GM08714 (cell line): ENCODE measurements around the gene FOXM1.

Experiments used
- H3K4me3 ChIP-seq: fragments of 200-500 bp; sonication (Bioruptor generic); 2 replicates; pipeline ENCODE4 v1.5.1; 2014; ENCODE audit warnings: mild to moderate bottlenecking, low read length, inconsistent platforms
- ZNF274 ChIP-seq: IDR thresholded peaks from 2 replicates; pipeline ENCODE4 v1.6.1; 2012; ENCODE audit warnings: mild to moderate bottlenecking, low read depth, low read length

Gene FOXM1

GRCh38 chr12:2860170-2860569, 16.8 kb downstream of the FOXM1 start:
- TF ChIP-seq ZNF274 = no peak
- H3K4me3 ChIP-seq = no peak overlapping the region

- TF ChIP-seq ZNF274 = no peak
- no peak overlapping the region for H3K4me3 ChIP-seq
Observed at GRCh38 chr12:2858944-2859421, 18.0 kb downstream of the FOXM1 start.

DNA sequence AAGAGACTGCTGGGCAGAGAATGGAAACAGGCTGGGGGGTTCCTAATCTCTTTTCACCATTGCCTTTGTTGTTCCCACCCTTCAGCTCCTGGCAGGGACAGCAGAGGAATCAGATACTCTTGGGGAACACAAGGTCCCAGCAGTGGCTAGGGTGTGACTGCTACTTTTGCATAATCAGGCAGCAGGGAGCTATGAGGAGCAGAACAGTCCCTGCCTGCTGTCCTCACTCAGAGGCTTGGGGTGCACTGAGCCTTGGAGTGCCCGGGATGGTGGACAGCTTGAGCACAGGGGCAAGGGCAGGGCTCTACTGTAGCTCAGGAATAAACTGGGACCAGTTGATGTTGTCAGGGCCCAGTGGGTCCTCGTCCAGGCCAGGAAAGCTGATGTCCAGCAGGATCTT, 18.6 kb downstream of the FOXM1 start:
- no peak overlapping the region for H3K4me3 ChIP-seq
- no peak for TF ChIP-seq ZNF274

DNA sequence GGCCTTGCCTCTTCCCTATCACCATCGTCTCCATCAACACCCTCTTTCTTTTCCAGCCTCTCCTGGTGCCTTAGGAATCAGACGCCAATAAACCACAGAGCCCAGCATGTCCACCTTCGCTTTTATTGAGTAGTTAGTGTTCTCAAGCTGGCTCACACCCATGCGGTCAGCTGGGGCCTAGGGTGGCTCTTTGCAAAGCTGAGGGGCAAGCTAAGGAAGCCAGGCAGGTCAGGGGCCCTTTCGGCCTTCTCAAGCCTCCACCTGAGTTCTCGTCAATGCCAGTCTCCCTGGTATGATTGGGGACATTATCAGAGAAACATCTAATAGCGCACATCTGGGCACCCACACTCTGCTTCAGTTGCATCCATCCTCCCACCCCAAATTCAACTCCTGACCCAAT, 19.4 kb downstream of the FOXM1 start:
- H3K4me3 ChIP-seq = no peak overlapping the region
- TF ChIP-seq ZNF274 = no peak

DNA sequence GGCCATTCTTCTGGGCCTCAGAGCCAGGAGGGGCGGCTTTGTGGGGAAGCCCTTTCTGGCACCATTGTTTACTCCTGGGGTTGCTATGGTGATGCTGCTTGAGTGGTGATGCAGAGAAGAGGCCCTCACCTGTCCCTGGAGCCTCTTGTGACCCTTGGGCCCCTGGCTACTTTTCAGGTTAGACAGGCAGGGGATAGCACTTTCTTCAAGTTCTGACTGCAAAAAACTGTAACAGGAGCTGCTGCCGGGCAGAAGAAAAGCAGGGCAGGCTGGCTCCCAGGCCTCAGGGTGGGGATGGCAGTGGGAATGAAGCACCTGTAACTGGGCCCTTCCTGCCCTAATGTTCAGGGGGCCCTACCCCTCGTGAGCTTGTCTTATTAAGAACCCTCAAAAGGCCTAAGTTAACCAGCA, 19.9 kb downstream of the FOXM1 start, which contains the start of gene TEX52:
Gene TEX52, minus strand, starts transcription at position 19 of the 411 bp plus-strand sequence. Its CDS starts 13 bp downstream, at position 6.
- H3K4me3 ChIP-seq = no peak within 1 kb of the TSS
- TF ChIP-seq ZNF274 = no peak

- no peak overlapping the region for H3K4me3 ChIP-seq
- no peak for TF ChIP-seq ZNF274
Observed at GRCh38 chr12:2856051-2856450, 20.9 kb downstream of the FOXM1 start.

DNA sequence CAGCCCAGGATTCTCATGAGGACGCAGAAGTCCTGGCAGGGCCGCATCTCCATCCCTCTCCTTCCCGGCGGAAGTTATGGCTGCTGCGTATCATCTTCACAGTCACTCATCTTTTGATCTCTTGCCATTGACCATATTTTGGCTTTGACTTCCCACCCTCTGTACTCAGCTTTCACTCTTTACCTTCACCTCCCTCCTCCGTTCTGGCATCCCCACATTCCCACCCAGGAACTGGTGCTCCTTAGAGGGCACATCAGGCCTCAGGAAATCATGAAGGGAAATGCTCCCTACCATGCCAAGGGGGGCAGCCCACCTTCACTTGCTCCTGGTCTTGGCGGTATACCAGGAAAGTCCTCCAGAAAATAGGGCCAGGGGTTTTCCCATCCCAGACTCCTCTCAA, 21.4 kb downstream of the FOXM1 start:
- no peak overlapping the region for H3K4me3 ChIP-seq
- no peak for TF ChIP-seq ZNF274

DNA sequence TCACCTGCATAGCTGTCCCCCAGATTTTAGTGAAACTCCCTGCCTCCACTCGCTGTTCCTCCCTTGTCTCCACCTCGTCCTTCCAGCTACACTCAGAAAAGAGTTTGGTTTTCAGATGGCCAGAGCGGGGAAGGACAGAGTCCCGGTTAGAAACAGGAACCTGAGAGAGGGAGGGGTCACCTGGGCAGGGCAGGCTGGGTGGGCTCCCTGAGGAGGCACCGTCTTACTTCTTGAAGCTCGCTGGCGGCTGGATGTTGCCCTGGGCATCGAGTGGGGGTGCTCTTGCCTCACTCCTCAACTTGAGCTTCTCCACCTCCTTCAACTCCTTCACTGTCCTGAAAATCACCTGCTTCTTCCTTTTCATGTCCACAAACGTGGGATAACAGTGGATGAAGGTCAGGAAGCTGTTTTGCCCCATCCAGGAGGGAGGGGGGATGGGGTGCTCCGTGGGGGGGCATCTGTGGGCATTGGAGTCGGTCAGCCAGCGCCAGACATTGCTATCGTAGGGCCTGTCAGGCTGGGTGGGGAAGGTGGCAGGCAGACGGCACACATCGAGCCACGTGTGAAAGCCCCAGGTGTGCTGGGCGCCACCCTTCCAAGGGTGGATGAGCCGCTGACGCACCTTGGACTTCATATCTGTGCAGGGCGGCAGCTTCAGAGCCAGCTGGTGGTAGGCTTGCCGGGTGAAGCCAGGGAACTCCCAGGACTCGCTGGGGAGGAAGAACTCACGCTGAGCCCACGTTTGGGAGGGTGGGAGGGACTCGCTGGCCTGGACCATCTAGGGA, 22.1 kb downstream of the FOXM1 start:
- H3K4me3 ChIP-seq = no peak overlapping the region
- no peak for TF ChIP-seq ZNF274

DNA sequence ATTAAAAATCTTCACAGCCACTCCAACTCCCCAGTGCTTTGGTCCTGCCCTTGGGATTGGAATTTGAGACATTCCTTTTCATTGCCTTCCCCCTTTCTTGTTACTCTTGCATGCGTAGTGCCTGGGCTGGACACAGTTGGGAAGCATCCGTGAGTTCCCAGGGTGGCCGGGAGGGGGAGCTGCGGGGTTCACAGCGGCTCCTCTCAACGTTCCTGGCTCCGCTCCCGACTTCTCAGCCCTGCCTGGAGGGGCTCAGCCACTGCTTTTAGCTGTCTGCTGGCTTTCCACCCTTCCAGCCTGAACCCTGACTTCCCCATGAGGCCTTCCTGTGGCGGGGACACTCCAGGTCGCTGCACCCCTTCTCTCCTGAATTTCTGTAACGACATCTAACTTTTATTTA, 23.3 kb downstream of the FOXM1 start:
- no peak overlapping the region for H3K4me3 ChIP-seq
- TF ChIP-seq ZNF274 = no peak

DNA sequence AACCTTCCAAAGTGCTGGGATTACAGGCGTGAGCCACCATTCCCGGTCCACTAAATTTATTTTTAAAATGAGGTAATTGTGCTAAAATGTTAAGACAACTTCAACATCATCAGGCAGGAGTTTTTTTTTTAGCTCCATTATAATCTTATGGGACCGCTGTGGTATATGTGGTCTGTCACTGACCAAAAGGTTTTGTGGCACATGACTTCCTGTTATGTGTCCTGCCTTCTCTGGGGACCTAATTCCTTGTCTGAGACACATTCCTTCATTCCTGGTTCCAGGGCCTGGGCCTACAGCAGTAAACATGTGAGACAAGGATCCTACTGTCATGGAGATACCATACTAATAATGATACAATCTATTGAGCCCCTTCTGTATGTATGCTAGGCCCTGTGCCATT, 25.0 kb downstream of the FOXM1 start:
- no peak for TF ChIP-seq ZNF274
- H3K4me3 ChIP-seq = no peak overlapping the region

DNA sequence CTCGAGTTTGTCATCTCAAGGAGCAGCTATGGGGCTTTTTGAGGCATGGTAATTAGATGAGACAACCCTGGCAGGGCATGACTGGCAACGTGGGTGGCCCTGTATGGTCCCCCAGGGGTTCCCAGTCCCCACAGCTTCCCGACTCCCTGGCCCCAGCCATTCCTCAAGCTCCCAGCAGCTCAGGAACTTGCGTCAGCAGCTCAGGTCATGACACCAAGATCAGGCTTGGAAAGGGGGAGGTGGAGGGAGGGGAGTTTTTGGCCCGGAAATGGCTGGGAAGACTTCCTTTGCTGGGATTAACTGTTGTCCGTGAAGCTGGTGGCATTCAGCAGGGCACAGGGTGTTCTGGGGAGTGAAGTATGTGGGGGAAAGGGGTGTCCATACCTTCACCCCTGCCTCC, 31.7 kb downstream of the FOXM1 start:
- no peak for TF ChIP-seq ZNF274
- no peak overlapping the region for H3K4me3 ChIP-seq

DNA sequence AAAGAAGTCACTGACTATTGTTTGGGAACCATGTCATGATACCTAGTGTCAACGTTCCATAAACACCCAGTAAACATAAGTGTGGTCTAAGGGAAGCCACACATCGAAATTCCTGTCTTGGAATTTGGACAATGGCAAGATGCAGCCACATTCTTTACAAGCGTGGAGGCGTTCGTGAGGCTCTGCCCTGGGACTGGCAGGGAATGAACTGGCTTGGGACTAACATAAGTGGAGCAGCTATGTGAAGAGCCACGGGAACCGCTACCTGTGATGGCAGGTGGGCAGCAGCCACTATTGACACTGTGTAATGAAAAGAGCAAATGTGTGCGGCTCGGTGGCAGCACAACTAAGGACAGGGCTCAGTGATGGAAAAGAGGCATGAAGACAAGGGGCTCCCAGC, 32.2 kb downstream of the FOXM1 start:
- no peak overlapping the region for H3K4me3 ChIP-seq

DNA sequence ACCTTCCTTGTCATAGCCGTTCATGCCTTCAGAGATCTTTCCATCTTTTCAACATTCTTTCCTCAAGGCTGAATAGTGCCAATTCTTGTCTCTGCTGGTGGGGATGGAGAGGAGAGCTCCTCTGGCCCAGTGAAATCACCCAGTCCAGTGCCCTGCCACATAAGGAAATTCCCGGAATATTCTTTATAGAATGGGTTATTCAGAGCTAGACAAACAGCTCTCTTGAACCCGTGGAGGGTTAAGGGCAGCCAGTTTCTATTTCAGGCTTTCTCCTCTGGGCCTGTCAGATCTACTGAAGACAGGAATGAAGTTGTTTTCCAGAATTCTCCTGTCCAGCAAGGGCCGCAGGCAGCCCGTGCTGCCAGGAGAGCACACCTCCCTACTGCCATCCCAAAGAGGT, 34.0 kb downstream of the FOXM1 start:
- H3K4me3 ChIP-seq = no peak overlapping the region
- TF ChIP-seq ZNF274 = no peak

More for the DNA sequence above, 32.2 kb downstream of the FOXM1 start:
- TF ChIP-seq ZNF274 = no peak

- TF ChIP-seq ZNF274 = no peak
- H3K4me3 ChIP-seq = no peak overlapping the region
Observed at GRCh38 chr12:2841056-2841650, 35.8 kb downstream of the FOXM1 start.

DNA sequence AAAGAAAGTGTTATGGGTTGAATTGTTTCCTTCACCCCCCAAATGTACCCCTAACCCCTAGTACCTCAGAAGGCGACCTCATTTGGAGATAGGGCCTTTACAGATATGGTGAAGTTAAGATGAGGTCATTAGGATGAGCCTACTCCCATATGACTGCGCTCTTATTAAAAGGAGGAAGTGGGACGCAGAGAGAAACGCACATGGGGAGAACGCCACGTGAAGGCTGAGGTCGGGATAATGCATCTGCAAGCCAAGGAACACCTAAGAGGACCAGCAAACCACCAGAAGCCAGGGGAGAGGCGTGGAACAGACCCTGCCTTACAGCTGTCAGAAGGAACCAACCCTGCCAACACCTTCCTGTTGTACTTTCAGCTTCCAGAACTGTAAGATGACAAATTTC, 40.4 kb downstream of the FOXM1 start:
- no peak for TF ChIP-seq ZNF274
- no peak overlapping the region for H3K4me3 ChIP-seq

DNA sequence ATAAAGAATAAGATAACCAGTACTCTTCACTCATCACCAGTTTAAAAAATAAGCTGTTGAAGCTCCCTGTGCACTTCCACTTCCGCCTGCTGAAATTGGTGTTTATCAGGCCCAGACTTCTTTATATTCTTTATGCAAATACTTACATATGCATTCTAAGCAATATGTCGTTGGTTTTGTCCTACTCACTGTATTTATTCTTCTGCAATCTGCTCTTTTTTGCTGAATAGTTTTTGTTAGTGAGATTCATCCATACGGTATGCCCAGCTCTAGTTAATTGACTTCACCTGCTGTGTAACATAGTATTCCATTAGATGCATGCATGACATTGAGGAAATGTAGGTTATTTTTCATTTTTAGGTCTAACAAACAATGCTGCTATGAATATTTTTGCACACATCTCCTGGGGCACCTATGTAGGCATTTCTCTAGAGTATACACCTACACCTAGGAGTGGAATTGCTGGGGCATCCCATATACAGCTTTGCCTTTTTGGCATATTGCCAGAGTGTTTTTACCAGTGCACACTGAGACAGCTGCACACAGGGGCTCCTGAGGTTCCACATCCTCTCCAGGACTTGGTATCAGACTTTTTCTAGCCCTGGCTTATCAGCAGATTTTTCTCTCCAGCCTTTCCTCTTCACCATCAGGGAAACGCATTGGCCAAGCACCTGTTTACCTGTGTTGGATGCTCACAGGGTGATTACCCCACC, 41.1 kb downstream of the FOXM1 start:
- H3K4me3 ChIP-seq = no peak overlapping the region
- TF ChIP-seq ZNF274 = no peak
